GM12873 (cell line): ENCODE data around the gene GTF3C4.

Source experiments
- CTCF ChIP-seq: IDR thresholded peaks from 2 replicates; pipeline ENCODE4 v1.5.1; 2012; ENCODE audit warnings: low read depth, mild to moderate bottlenecking, moderate library complexity, low read length, control low read depth; ENCODE audit not compliant: insufficient read depth; ENCODE audit errors: missing control alignments

Gene GTF3C4

GRCh38 chr9:132674485-132674884 is 4.2 kb downstream of the GTF3C4 start:
- TF ChIP-seq CTCF, result no peak

GRCh38 chr9:132677976-132678375 is 7.7 kb downstream of the GTF3C4 start:
- TF ChIP-seq CTCF, result no peak

GRCh38 chr9:132679946-132680625 is 9.8 kb downstream of the GTF3C4 start:
- TF ChIP-seq CTCF, result no peak

- no peak for TF ChIP-seq CTCF
These were observed 11.3 kb downstream of the GTF3C4 start for GRCh38 chr9:132681561-132681960.

- no peak for TF ChIP-seq CTCF
These were observed 13.6 kb downstream of the GTF3C4 start for GRCh38 chr9:132683873-132684272.

- TF ChIP-seq CTCF, result no peak
These were observed 20.4 kb downstream of the GTF3C4 start for GRCh38 chr9:132690696-132691095.

GRCh38 chr9:132694144-132694543 is 23.9 kb downstream of the GTF3C4 start:
- TF ChIP-seq CTCF, result peak; percentile 35
